HepG2 (cell line): ENCODE results near the gene DIP2C.

Experiments
- ERF ChIP-seq: IDR thresholded peaks from 2 replicates; pipeline ENCODE4 v1.6.1; 2018; ENCODE audit warnings: missing biosample characterization, missing genetic modification reagents
- JUN ChIP-seq: sonication (generic); formaldehyde crosslinking; IDR thresholded peaks from 2 replicates; pipeline ENCODE4 v1.4.0; 2020; ENCODE audit warnings: mild to moderate bottlenecking, missing genetic modification reagents
- KDM1A ChIP-seq: IDR thresholded peaks from 2 replicates; pipeline ENCODE4 v1.6.1; 2016; ENCODE audit warnings: missing compliant biosample characterization
- KLF16 ChIP-seq, 2 experiments: sonication (generic) in 1 of 2; formaldehyde crosslinking in 1 of 2; IDR thresholded peaks; 2 replicates each; pipeline versions ENCODE4 v1.6.1 to v1.8.0; 2016 to 2023; ENCODE audit warnings: missing genetic modification reagents in 2 of 2, missing compliant biosample characterization in 1 of 2
- NFYB ChIP-seq: sonication (generic); formaldehyde crosslinking; IDR thresholded peaks from 2 replicates; pipeline ENCODE4 v1.4.0; 2020; ENCODE audit warnings: missing genetic modification reagents
- POLR2A ChIP-seq, 2 experiments: IDR thresholded peaks; 2 replicates each; pipeline ENCODE4 v1.6.1; 2011; ENCODE audit warnings: low read depth in 2 of 2, low read length in 2 of 2, mild to moderate bottlenecking in 1 of 2, moderate library complexity in 1 of 2; ENCODE audit not compliant: insufficient read depth in 1 of 2
- REST ChIP-seq, 2 experiments: IDR thresholded peaks; 2 replicates each; pipeline ENCODE4 v1.6.1; 2011 to 2012; ENCODE audit warnings: low read length in 2 of 2, borderline replicate concordance in 1 of 2, low read depth in 1 of 2, mild to moderate bottlenecking in 1 of 2, moderate library complexity in 1 of 2
- XRCC5 ChIP-seq: fragments of 200-400 bp; formaldehyde crosslinking; optimal IDR thresholded peaks from 2 replicates; pipeline ENCODE3; 2017; ENCODE audit warnings: mild to moderate bottlenecking, low read length

DNA sequence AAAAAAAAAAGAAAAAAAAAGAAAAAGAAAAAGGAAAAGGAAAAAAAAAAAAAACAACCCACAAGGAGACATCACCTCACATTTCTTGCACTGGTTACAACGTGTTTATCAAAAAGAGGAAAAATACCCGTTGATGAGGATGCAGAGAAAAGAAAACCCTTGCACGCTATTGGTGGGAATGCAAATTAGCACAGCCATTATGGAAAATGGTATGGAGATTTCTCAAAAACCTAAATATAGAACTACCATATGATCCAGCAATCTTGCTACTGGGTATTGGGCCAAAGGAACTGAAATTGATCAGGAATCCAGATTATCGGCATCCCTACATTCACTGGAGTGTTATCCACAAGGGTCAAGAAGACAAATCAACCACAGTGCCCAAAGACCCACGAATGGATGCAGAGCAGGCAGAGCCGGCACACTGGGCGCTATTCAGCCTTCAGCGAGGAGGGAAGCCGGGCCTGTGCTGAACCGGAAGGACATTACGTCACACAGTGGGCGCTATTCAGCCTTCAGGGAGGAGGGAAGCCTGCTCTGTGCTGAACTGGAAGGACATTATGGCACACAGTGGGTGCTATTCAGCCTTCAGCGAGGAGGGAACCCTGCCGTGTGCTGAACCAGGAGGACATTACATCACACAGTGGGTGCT lies 295.6 kb downstream of the DIP2C start:
- TF ChIP-seq REST (IDR thresholded peaks at IDR 0.05; ENCODE audit: borderline replicate concordance in 1 of 2, low read depth in 1 of 2, low read length in 2 of 2) (no peak), JUN (CRISPR knock-in tag) (no peak), ERF (CRISPR knock-in tag) (no peak), NFYB (CRISPR knock-in tag) (no peak), XRCC5 (no peak), POLR2A (IDR thresholded peaks at IDR 0.05; ENCODE audit: insufficient read depth in 1 of 2, low read depth in 2 of 2, low read length in 2 of 2) (no peak), KDM1A (CRISPR knock-in tag) (no peak), KLF16 (CRISPR knock-in tag; IDR thresholded peaks at IDR 0.05) (no peak)
